SK-N-SH treated with all-trans-retinoic acid at 6 μM for 48 hours (cell line): Measurements from ENCODE around the gene CHRM2.

Experiments used
- ATAC-seq: fragments of 200-7000 bp; cut with Tn5 transposase; 3 replicates; pipeline ENCODE4 v1.9.1; 2020; ENCODE audit warnings: mild to moderate bottlenecking, moderate library complexity
- ARNTL ChIP-seq: fragments of 450-650 bp; formaldehyde crosslinking; IDR thresholded peaks from 2 replicates; pipeline ENCODE4 v1.5.0; 2020; ENCODE audit warnings: low read depth, mild to moderate bottlenecking, moderate library complexity, borderline replicate concordance
- BACH2 ChIP-seq: fragments of 250-450 bp; sonication (Bioruptor Pico); IDR thresholded peaks from 2 replicates; pipeline ENCODE4 v1.9.0; 2021; ENCODE audit warnings: mild to moderate bottlenecking, borderline replicate concordance
- CREB5 ChIP-seq: fragments of 250-450 bp; sonication (Bioruptor Pico); IDR thresholded peaks from 2 replicates; pipeline ENCODE4 v1.5.1; 2020; ENCODE audit warnings: low read depth, mild to moderate bottlenecking, moderate library complexity
- CSDC2 ChIP-seq: fragments of 250-450 bp; sonication (Bioruptor Pico); IDR thresholded peaks from 2 replicates; pipeline ENCODE4 v1.5.0; 2020; ENCODE audit warnings: mild to moderate bottlenecking, moderate library complexity
- ESRRG ChIP-seq: fragments of 250-450 bp; sonication (Bioruptor Pico); IDR thresholded peaks from 2 replicates; pipeline ENCODE4 v1.6.1; 2021; ENCODE audit warnings: mild to moderate bottlenecking
- GLIS3 ChIP-seq: fragments of 250-450 bp; sonication (Bioruptor Pico); IDR thresholded peaks from 2 replicates; pipeline ENCODE4 v1.5.0; 2020; ENCODE audit warnings: mild to moderate bottlenecking, moderate library complexity
- ISL1 ChIP-seq: fragments of 250-450 bp; sonication (Bioruptor Pico); IDR thresholded peaks from 2 replicates; pipeline ENCODE4 v2.1.2; 2022; ENCODE audit warnings: mild to moderate bottlenecking, moderate library complexity
- OSR1 ChIP-seq: fragments of 250-450 bp; sonication (Bioruptor Pico); IDR thresholded peaks from 2 replicates; pipeline ENCODE4 v1.8.0; 2022; ENCODE audit warnings: moderate library complexity, mild to moderate bottlenecking, inconsistent platforms
- PATZ1 ChIP-seq: fragments of 250-450 bp; sonication (Bioruptor Pico); IDR thresholded peaks from 2 replicates; pipeline ENCODE4 v1.8.0; 2020; ENCODE audit warnings: mild to moderate bottlenecking, moderate library complexity, borderline replicate concordance
- POU6F1 ChIP-seq: fragments of 250-450 bp; sonication (Bioruptor Pico); IDR thresholded peaks from 2 replicates; pipeline ENCODE4 v1.8.0; 2021; ENCODE audit warnings: low read depth, mild to moderate bottlenecking, moderate library complexity, borderline replicate concordance
- PPARA ChIP-seq: fragments of 250-450 bp; sonication (Bioruptor Pico); IDR thresholded peaks from 2 replicates; pipeline ENCODE4 v1.5.0; 2020; ENCODE audit warnings: mild to moderate bottlenecking, borderline replicate concordance
- RARB ChIP-seq: fragments of 250-450 bp; sonication (Bioruptor Pico); IDR thresholded peaks from 2 replicates; pipeline ENCODE4 v1.8.0; 2021; ENCODE audit warnings: mild to moderate bottlenecking, moderate library complexity
- SNAI2 ChIP-seq: fragments of 250-450 bp; sonication (Bioruptor Pico); IDR thresholded peaks from 2 replicates; pipeline ENCODE4 v1.5.0; 2020; ENCODE audit warnings: mild to moderate bottlenecking, moderate library complexity
- TCF4 ChIP-seq: fragments of 250-450 bp; sonication (Bioruptor Pico); IDR thresholded peaks from 2 replicates; pipeline ENCODE4 v1.8.0; 2021; ENCODE audit warnings: mild to moderate bottlenecking, moderate library complexity, borderline replicate concordance
- TOX ChIP-seq: fragments of 250-450 bp; sonication (Bioruptor Pico); IDR thresholded peaks from 2 replicates; pipeline ENCODE4 v1.8.0; 2021; ENCODE audit warnings: mild to moderate bottlenecking, moderate library complexity, borderline replicate concordance
- ZC3H10 ChIP-seq: fragments of 250-450 bp; sonication (Bioruptor Pico); IDR thresholded peaks from 2 replicates; pipeline ENCODE4 v1.5.1; 2021; ENCODE audit warnings: mild to moderate bottlenecking, moderate library complexity
- ZFP3 ChIP-seq: fragments of 250-450 bp; sonication (Bioruptor Pico); IDR thresholded peaks from 2 replicates; pipeline ENCODE4 v1.5.0; 2020; ENCODE audit warnings: mild to moderate bottlenecking, moderate library complexity
- ZFP30 ChIP-seq: fragments of 450-650 bp; formaldehyde crosslinking; IDR thresholded peaks from 2 replicates; pipeline ENCODE4 v1.5.0; 2022; ENCODE audit warnings: mild to moderate bottlenecking, moderate library complexity
- ZNF565 ChIP-seq: fragments of 450-650 bp; formaldehyde crosslinking; conservative IDR thresholded peaks from 2 replicates; pipeline ENCODE4 v1.5.0; 2020; ENCODE audit warnings: low read depth, mild to moderate bottlenecking, moderate library complexity
- ZNF70 ChIP-seq: fragments of 450-650 bp; formaldehyde crosslinking; IDR thresholded peaks from 2 replicates; pipeline ENCODE4 v1.5.0; 2020; ENCODE audit warnings: mild to moderate bottlenecking, moderate library complexity
- ZNF8 ChIP-seq: fragments of 450-650 bp; formaldehyde crosslinking; IDR thresholded peaks from 2 replicates; pipeline ENCODE4 v1.5.0; 2020; ENCODE audit warnings: mild to moderate bottlenecking, moderate library complexity
- TF ChIP-seq, protein P1 (sequence below): fragments of 250-450 bp; sonication (Bioruptor Pico); IDR thresholded peaks from 2 replicates; pipeline ENCODE4 v1.5.0; 2020; ENCODE audit warnings: mild to moderate bottlenecking, moderate library complexity
- TF ChIP-seq, protein P2 (sequence below): fragments of 250-450 bp; sonication (Bioruptor Pico); IDR thresholded peaks from 2 replicates; pipeline ENCODE4 v1.5.1; 2021; ENCODE audit warnings: mild to moderate bottlenecking, moderate library complexity

The CHRM2 gene

DNA sequence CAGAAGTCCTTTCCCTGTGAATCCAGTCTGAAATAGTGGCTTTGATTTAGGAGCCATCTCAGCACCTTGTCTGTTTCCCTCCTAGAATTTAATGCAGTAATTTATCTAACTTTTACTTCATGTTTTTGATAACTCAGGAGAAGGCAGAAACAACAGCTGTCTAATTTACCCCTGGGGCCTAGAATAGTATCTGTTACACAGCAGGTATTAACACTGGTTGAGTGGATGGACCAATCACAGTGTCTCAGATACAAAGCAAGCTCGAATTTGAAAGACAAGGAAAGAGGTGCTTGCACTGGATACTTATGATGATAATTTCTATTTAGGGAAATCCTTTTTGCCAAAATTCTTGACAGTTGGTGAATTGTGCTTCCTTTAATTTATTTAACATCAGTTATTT, 23.4 kb downstream of the CHRM2 start:
- ATAC-seq: no peak
- TF ChIP-seq ARNTL (CRISPR knock-in tag) (no peak), CSDC2 (CRISPR knock-in tag) (no peak), ZFP30 (no peak), ISL1 (no peak), BACH2 (CRISPR knock-in tag) (no peak), ZC3H10 (CRISPR knock-in tag) (no peak), POU6F1 (CRISPR knock-in tag) (no peak), ZNF565 (no peak), TOX (no peak), RARB (CRISPR knock-in tag) (no peak), PPARA (no peak), ESRRG (CRISPR knock-in tag) (no peak), TCF4 (CRISPR knock-in tag) (no peak), SNAI2 (CRISPR knock-in tag) (no peak), ZNF70 (CRISPR knock-in tag) (no peak), OSR1 (no peak)
- TF ChIP-seq, protein P1, sequence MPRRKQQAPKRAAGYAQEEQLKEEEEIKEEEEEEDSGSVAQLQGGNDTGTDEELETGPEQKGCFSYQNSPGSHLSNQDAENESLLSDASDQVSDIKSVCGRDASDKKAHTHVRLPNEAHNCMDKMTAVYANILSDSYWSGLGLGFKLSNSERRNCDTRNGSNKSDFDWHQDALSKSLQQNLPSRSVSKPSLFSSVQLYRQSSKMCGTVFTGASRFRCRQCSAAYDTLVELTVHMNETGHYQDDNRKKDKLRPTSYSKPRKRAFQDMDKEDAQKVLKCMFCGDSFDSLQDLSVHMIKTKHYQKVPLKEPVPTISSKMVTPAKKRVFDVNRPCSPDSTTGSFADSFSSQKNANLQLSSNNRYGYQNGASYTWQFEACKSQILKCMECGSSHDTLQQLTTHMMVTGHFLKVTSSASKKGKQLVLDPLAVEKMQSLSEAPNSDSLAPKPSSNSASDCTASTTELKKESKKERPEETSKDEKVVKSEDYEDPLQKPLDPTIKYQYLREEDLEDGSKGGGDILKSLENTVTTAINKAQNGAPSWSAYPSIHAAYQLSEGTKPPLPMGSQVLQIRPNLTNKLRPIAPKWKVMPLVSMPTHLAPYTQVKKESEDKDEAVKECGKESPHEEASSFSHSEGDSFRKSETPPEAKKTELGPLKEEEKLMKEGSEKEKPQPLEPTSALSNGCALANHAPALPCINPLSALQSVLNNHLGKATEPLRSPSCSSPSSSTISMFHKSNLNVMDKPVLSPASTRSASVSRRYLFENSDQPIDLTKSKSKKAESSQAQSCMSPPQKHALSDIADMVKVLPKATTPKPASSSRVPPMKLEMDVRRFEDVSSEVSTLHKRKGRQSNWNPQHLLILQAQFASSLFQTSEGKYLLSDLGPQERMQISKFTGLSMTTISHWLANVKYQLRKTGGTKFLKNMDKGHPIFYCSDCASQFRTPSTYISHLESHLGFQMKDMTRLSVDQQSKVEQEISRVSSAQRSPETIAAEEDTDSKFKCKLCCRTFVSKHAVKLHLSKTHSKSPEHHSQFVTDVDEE: no peak
- TF ChIP-seq, protein P2, sequence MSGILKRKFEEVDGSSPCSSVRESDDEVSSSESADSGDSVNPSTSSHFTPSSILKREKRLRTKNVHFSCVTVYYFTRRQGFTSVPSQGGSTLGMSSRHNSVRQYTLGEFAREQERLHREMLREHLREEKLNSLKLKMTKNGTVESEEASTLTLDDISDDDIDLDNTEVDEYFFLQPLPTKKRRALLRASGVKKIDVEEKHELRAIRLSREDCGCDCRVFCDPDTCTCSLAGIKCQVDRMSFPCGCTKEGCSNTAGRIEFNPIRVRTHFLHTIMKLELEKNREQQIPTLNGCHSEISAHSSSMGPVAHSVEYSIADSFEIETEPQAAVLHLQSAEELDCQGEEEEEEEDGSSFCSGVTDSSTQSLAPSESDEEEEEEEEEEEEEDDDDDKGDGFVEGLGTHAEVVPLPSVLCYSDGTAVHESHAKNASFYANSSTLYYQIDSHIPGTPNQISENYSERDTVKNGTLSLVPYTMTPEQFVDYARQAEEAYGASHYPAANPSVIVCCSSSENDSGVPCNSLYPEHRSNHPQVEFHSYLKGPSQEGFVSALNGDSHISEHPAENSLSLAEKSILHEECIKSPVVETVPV (CRISPR knock-in tag): no peak

DNA sequence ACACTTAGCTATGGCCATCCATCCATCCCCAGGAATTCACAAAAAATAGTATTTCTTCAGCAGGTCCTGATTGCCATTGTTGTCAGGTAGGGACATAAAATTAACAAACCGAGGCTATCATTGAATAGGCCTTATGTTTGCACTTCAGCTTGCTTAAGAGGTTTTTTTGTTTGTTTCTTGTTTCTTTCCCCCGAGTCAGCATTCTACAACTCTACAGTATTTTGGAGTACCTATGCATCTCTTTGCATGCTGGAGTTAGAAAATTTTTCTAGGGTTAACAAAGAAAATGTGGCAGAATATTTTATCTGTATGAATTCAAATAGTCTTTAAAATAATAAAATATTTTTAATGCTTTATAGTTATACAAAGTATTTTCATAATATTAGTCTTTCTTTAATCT, 26.3 kb downstream of the CHRM2 start:
- no peak for ATAC-seq
- TF ChIP-seq BACH2 (CRISPR knock-in tag) (no peak), CSDC2 (CRISPR knock-in tag) (no peak), ZNF565 (no peak), PPARA (no peak), TOX (no peak), SNAI2 (CRISPR knock-in tag) (no peak), CREB5 (CRISPR knock-in tag) (no peak), GLIS3 (CRISPR knock-in tag) (no peak), ZNF8 (no peak), OSR1 (no peak), ZFP3 (no peak), ZC3H10 (CRISPR knock-in tag) (no peak), TCF4 (CRISPR knock-in tag) (no peak), ISL1 (no peak), ZNF70 (CRISPR knock-in tag) (no peak), RARB (CRISPR knock-in tag) (no peak), PATZ1 (CRISPR knock-in tag) (no peak), ZFP30 (no peak)
- TF ChIP-seq, protein P1: no peak
- TF ChIP-seq, protein P2 (CRISPR knock-in tag): no peak
- TF ChIP-seq, all 23 proteins: peak for 0
